ENCODE results near the gene SPIRE2. TPM values are rescaled to one million over a fixed set of nuclear protein-coding genes. Genes with fewer than 3 reads are reported as not detected.

SPIRE2 gene
- total and polyA plus RNA-seq, 2 of the 13 experiments (the other 11 are each of a cell fraction or from before 2014, with no cell fraction given), result 13.3 to 37.5 TPM

DNA sequence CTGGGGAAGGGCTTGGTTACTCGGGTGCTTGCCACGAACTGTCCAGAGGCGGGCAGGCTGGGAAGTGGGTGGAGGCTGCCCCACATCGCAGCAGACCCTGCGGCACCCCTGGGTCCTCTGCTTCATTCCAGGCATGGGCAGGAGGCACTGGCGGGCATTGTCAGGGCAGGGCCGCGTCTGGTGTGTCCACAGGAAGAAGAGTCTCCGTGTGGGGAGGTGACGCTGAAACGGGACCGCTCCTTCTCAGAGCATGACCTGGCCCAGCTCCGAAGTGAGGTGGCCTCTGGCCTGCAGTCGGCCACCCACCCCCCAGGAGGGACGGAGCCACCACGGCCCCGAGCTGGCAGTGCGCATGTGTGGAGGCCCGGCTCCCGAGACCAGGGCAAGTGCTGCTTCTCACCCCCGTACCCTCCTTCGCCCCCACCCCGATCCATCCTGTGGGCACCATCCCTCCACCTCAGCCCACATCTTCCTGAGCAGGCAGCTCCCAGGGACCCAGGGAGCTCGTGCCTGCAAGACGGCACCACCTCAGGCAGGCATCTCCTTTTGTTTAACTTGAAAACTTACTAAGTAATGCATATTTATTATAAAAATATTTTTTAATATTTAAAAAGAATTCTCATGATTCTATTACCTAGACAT is 30.8 kb downstream of the SPIRE2 start:
- H3K27ac ChIP-seq (ENCODE audit: extremely low read length, insufficient read depth, low read length), result no peak overlapping the region
- no peaks in the 10 kb centered on the region; the same call in 1 of the 2 replicates for H4K20me1 ChIP-seq (ENCODE audit: insufficient read depth, low read length)
- H3K36me3 ChIP-seq (replicated peaks in 1 of 2; ENCODE audit: control insufficient read depth in 1 of 2, insufficient read depth in 2 of 2, low read length in 2 of 2), result peaks cover 48 to 54% of the 10 kb centered on the region in 2 experiments
- no peak overlapping the region for H3K4me2 ChIP-seq (ENCODE audit: low read depth, low read length)
- in situ Hi-C loops (cut with HindIII; ENCODE audit: extremely low pct_ligation_motif_present, low pct_unique_long_range_greater_than_20kb) (loop anchor here (5.0 kb wide), 1 partner anchor 42 kb away; the partner anchor contains the start of gene FANCA), intact Hi-C loops (cut with micrococcal nuclease; ENCODE audit: unreplicated experiment) (no loop called here)
- ChIA-PET CTCF (ENCODE audit: low intra/inter-chr PET ratio, low total read pairs) (no interaction called here), POLR2A (interaction anchor here (2.1 kb wide), 1 partner anchor 21 kb away, joined by 9 read pairs; no protein-coding TSS in a partner anchor)
- WGBS (ENCODE audit: low lambda C conversion rate), result 96% methylated on average over 11 of the region's 25 CpGs
- no peaks in the 10 kb centered on the region for H3K79me2 ChIP-seq (ENCODE audit: insufficient read depth, low read length)
- ATAC-seq (no peak), FAIRE-seq (no peak), DNase-seq (ENCODE audit: low spot score) (no peak)
- no peaks in the 10 kb centered on the region for H3K9me3 ChIP-seq (ENCODE audit: low read length)
- H3K4me1 ChIP-seq (ENCODE audit: insufficient read depth, low read length), result 0 out of 2 replicates have a peak, but pooled peaks cover 4% of the 10 kb centered on the region
- no peak overlapping the region for H3K9ac ChIP-seq (ENCODE audit: insufficient read depth, low read depth, low read length)
- no peaks in the 10 kb centered on the region for H3K27me3 ChIP-seq (ENCODE audit: control insufficient read depth in 1 of 2, insufficient read depth in 2 of 2, low read length in 2 of 2)
- no peak overlapping the region for H3K4me3 ChIP-seq (replicated peaks in 1 of 3; ENCODE audit: insufficient read depth in 1 of 3, low read depth in 2 of 3, low read length in 3 of 3)
- no peak overlapping the region for H2AFZ ChIP-seq (ENCODE audit: low read length)
- BruUV-seq (replicated peaks), result no TSS peak
- TF ChIP-seq HOXD1 (CRISPR knock-in tag; IDR thresholded peaks at IDR 0.05) (no peak), ZMYM2 (CRISPR knock-in tag; IDR thresholded peaks at IDR 0.05) (no peak), TCF7L2 (IDR thresholded peaks at IDR 0.05; ENCODE audit: low read depth, low read length) (no peak), PRDM4 (CRISPR knock-in tag; IDR thresholded peaks at IDR 0.05; ENCODE audit: borderline replicate concordance) (no peak), ZFP36L2 (CRISPR knock-in tag; IDR thresholded peaks at IDR 0.05) (no peak), SALL1 (CRISPR knock-in tag; IDR thresholded peaks at IDR 0.05) (no peak), ZNF703 (CRISPR knock-in tag; IDR thresholded peaks at IDR 0.05; ENCODE audit: borderline replicate concordance) (no peak), GFI1 (CRISPR knock-in tag; IDR thresholded peaks at IDR 0.05; ENCODE audit: borderline replicate concordance) (no peak), ZBTB46 (CRISPR knock-in tag; IDR thresholded peaks at IDR 0.05; ENCODE audit: borderline replicate concordance) (no peak), MNT (IDR thresholded peaks at IDR 0.05) (no peak), ZNF766 (CRISPR knock-in tag; IDR thresholded peaks at IDR 0.05; ENCODE audit: borderline replicate concordance) (no peak), ZNF34 (CRISPR knock-in tag; IDR thresholded peaks at IDR 0.05; ENCODE audit: borderline replicate concordance) (no peak), SOX6 (IDR thresholded peaks at IDR 0.05) (no peak), SOX6 (CRISPR knock-in tag; IDR thresholded peaks at IDR 0.05) (no peak), WIZ (CRISPR knock-in tag; IDR thresholded peaks at IDR 0.05) (no peak)

All from HepG2 (cell line).